Bone marrow (tissue), 2 donors: Measurements from ENCODE around the gene SDC1.

Experiments used
- DNase-seq, 2 donors: peaks; one replicate each; lab custom pipeline; 2025; lab: John Stamatoyannopoulos, UW

SDC1 gene

DNA sequence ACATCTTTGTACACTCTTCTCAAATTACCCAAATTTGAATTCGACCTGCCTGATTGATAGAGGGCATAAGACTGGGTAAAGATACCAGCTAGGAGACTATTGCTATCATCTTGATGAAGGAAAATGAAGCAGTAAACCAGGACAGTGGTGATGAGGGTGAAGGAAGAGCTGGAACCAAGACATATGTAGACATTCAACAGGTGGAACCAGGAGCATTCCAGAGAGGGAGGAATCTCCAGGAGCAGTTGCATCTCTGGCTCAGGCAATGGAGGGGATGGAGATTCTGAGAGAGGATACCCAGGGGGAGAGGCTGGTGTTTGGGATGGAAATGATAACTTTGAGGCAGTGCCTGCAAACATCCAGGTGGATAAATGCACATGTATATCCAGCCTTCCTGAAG, 41.6 kb downstream of the SDC1 start:
- no peak for DNase-seq

GRCh38 chr2:20182241-20182931, 42.5 kb downstream of the SDC1 start:
- no peak for DNase-seq

- no peak for DNase-seq
These were observed 43.2 kb downstream of the SDC1 start for GRCh38 chr2:20181761-20182160.

DNA sequence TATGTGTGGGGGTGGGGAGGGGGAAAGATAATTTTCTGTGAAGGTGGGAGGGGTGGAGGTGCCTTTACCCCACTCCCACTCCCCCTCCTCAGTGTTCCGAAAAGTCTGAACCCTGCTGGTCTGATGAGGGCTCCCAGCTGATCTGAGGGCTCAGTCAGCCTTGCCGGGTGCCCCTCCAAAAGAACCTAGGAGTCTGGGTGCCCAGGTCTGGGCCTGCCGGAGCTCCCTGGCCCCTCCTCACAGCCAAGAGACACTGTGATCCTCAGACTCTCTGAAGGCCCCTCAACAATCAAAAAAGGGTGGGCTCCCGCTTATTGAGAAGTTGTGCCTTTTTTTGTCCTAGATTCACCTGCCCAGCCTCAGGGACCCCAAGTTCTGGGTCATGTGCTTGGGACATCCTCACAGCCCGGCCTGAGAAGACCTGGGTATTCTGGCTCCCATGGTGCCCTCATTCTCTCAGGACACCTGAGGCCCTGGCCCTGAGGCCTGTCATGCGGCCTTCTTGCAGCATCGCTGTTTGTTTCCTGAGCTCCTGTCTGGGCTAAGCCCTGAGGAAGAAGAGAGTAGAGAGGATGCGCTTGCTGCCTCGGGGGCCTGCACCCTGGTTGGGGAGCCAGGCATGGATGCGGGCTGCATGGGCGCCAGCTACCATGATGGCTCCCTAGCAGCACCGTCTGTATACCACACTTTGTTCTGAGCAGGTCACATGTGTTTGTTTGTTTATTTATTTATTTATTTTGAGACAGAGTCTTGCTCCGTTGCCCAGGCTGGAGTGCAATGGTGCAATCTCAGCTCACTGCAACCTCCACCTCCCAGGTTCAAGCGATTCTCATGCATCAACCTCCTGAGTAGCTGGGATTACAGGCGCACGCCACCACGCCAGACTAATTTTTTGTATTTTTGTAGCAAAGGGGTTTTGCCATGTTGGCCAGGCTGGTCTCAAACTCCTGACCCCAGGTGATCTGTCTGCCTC, 44.0 kb downstream of the SDC1 start:
- no peak for DNase-seq

DNA sequence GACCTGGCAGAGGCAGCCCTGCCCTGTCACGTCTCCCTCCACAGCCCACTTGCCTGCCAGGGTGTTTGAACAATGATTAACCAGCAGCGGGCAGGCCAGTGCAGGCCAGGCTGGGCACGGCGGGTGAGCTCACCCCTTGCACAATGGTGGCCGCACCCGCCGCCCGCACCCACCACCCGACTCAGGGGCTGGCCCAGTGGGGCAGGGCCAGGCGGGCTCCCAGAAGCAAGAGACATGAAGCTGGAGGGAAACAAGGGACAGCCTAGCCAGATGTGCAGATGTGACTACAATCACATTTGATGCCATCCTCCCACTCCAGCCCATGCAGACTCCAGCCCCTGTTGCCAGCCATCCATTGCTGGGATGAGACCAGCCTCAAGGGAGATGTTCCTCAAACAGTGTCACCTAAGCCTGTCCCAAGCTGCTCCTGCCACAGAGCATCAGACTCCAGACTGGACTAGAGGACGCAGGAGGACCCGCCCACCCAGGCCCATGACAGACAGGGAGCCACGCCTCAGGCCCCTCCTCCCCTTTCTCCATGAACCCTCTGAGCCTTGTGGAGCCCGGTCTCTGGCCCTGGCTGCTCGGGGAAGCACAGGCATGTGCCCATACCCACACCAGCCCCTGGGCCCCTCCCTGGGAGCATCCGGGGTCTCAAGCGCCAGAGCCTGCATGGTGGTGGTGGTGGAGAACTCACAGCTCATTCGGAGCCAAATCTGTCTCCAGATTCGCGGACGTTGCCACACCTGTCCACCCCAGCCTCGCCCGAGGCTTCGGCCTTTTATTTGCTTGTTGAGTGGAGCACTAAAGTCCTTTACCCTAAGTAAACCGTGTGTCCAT, 45.0 kb downstream of the SDC1 start:
- no peak for DNase-seq

GRCh38 chr2:20179466-20179754, 45.5 kb downstream of the SDC1 start:
- DNase-seq: no peak

DNA sequence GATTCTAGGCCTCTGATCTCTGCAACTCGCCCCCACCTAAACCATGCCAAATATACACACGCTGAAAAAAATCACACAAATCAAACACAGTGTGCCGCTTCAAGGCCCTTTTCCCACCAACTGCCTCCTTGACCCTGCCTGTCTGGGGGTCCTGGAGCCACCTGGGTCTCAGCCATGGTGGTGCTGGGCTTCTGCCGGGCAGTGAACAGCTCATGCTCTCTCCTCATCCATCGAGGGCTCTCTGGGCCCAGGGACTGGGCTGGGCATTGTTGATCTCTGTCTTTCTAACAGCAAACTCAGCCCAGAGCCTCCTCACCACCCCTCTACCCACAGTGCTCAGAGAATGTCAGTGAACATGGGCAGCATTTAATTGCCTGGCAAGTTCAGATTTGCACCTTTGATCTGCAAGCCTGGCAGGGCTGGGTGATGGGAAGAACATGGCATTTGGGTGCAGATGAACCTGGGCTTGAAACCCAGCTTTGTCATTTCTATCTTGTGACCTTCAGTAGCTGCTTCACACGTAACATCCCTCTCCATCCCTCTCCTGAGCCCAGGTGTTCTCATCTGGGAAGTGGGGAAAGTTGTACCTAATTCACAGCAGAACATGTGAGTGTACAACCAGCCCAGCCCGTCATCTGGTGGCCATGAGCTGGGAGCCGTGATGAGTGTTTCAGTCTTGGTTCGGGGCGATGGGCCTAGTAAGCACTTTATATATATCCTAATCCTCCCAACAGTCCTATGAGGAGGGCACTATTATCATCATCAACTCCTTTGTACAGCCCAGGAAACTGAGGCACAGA, 46.1 kb downstream of the SDC1 start:
- no peak for DNase-seq

DNA sequence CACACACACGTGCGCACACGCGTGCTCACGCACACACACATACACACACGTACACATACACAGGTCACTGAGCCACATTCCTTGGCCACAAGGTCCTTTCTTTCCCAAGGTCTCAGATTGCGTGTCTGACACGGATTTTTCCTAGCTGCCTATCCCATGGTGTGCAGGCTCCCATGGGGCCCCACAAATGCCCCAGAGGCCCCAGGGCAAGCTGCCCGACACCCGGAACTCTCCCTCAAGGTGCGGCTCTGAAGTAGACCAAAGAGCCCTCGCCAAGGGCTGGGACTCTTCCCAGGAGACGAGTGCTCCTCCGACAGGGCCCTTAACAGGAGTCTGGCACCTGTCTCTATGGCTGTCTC, 46.7 kb downstream of the SDC1 start:
- DNase-seq: no peak

GRCh38 chr2:20177556-20178248, 47.2 kb downstream of the SDC1 start:
- no peak for DNase-seq

GRCh38 chr2:20176760-20177159, 48.2 kb downstream of the SDC1 start:
- no peak for DNase-seq

DNA sequence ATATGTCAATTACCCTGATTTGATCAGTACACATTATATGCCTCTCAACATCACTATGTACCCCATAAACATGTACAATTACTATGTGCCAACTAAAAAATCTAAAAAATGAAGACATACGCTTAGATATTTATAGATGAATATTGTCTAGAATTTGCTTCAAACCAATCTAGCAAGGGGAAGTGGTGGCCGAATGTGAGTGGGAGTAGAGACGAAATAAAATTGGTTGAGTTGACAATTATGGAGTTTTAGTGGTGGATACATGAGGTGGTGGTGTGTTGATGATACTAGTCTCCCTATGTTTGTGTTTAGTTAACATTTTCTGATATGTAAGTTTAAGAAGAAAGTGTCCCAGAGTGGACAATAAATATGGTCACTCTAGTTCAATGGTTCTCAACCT, 49.0 kb downstream of the SDC1 start:
- DNase-seq: no peak

GRCh38 chr2:20175267-20175666, 49.7 kb downstream of the SDC1 start:
- DNase-seq: no peak

DNA sequence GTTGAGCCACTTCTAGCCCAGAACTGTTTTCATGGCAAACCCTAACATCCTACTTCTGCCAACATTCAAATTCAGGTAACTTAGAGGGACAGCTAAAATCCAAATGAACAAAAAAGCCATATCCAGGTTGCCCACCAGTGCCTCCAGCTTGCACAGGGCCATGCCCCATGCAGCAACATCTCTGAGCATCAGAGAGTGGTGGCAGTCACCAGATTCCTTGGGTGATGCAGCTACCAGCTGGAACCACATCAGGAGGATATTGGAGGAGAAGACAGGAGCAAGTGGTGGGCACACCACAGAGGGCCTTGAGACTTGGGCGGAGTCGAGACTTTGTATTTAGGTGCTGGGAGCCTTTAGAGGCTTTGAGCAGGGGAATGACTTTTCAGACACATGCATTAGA, 50.5 kb downstream of the SDC1 start:
- no peak for DNase-seq

DNA sequence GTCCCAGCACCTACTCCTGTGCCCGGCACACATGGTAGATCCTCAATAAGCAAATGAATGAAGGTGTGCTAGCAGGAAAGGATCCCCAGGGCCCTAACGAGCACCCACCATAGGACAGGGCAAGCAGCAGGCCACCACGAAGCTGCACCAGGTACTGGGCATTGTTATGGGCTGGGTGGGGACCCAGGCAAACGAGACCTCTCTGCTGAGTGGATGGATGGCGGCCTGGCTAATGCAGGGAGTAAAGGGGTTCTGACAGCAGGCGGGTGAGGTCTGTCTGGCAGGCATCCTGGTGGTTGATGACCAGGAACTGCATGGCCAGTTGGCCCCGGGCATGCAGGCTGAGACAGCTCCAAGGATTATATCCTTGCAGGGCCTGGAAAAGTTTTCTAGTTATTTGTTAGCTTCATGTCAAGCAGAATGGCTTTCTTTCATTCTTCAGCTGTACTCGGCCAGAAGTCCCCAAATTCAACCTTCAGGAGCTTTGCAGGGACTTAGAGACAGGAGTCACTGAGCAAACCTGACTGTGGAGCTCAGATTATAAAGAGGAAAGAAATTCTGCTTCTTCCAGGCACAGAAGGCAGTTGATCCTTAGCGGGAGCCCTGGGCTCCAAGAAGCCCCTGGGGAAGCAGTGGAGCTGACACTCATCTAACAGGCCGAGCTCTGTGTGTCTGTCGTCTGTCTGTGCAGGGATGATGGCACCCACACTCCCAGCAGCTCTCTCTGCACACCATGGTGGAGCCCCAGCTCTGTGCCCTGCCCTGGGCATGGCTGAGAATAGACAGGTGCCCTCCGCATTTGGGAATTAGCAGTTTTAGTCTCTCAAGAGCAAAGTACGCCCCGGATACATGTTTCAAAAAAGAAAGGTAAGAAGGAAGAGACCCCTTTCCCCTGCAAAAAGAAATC, 51.2 kb downstream of the SDC1 start:
- no peak for DNase-seq

GRCh38 chr2:20173064-20173463, 51.9 kb downstream of the SDC1 start:
- DNase-seq: no peak

- DNase-seq: no peak
These were observed 52.5 kb downstream of the SDC1 start for GRCh38 chr2:20172273-20173055.

GRCh38 chr2:20171445-20171977, 53.4 kb downstream of the SDC1 start:
- no peak for DNase-seq

GRCh38 chr2:20170704-20171250, 54.2 kb downstream of the SDC1 start:
- no peak for DNase-seq
